Chondrocyte (in vitro differentiated cells): ENCODE measurements around the gene TRIM72. TPM values are rescaled to one million over a fixed set of nuclear protein-coding genes. Genes with fewer than 3 reads are reported as not detected.

ENCODE experiments used
- DNase-seq: peaks from one replicate; pipeline ENCODE4 v3.0.0; 2021; ENCODE audit warnings: mixed read lengths, low spot score
- H3K27ac Mint-ChIP-seq: one replicate; pipeline ENCODE4 v1.8.0; 2021; ENCODE audit warnings: mild to moderate bottlenecking, moderate library complexity, mixed read lengths; ENCODE audit not compliant: unreplicated experiment
- H3K27me3 Mint-ChIP-seq: 2 replicates; pipeline ENCODE4 v1.8.0; 2021; ENCODE audit warnings: low read depth, mixed read lengths
- H3K36me3 Mint-ChIP-seq: 2 replicates; pipeline ENCODE4 v1.8.0; 2021; ENCODE audit warnings: low read depth, mixed read lengths
- H3K4me1 Mint-ChIP-seq: 2 replicates; pipeline ENCODE4 v1.8.0; 2021; ENCODE audit warnings: low read depth, mild to moderate bottlenecking, mixed read lengths
- H3K4me3 Mint-ChIP-seq: one replicate; pipeline ENCODE4 v1.8.0; 2021; ENCODE audit warnings: mild to moderate bottlenecking, moderate library complexity, mixed read lengths; ENCODE audit not compliant: unreplicated experiment
- H3K9me3 Mint-ChIP-seq: 2 replicates; pipeline ENCODE4 v1.8.0; 2021; ENCODE audit warnings: low read depth, mixed read lengths
- CTCF ChIP-seq: fragments of 200-600 bp; sonication (generic); IDR thresholded peaks from 2 replicates; pipeline ENCODE4 v1.5.0; 2021; ENCODE audit warnings: antibody characterized with exemption, mild to moderate bottlenecking, moderate library complexity
- total RNA-seq: library from RNA; stranded (reverse); gene quantifications from 3 replicates; pipeline ENCODE4 v1.2.1, GENCODE V29; 2021

TRIM72 gene
- total RNA-seq, 1 donor from 2014 or later = not detected

DNA sequence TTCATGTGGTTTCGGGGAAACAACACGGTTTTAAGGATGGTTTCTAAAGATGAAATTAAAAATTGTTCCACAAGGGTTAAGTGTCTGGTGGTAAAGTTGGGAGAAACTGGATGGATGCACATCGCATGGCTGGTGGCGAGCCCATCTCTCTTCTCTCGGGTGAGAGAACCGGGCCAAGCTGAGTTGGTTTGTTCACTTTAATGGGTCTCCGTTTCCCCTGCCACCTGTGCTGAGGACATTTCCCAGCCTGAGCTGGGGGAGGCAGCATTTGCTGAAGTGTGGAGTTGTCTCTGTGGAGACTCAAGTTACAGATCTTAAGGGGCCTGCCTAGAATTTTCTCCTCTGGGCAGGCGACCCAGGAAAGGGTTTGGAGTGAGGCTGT, 26.1 kb upstream of the TRIM72 start:
- no peak for TF ChIP-seq CTCF
- Mint-ChIP-seq H3K9me3 (no peaks in the 10 kb centered on the region), H3K4me3 (no peak overlapping the region), H3K27ac (no peak overlapping the region), H3K27me3 (no peaks in the 10 kb centered on the region), H3K4me1 (peaks cover 28% of the 10 kb centered on the region), H3K36me3 (peaks cover 84% of the 10 kb centered on the region)
- peak; percentile 43 for DNase-seq

DNA sequence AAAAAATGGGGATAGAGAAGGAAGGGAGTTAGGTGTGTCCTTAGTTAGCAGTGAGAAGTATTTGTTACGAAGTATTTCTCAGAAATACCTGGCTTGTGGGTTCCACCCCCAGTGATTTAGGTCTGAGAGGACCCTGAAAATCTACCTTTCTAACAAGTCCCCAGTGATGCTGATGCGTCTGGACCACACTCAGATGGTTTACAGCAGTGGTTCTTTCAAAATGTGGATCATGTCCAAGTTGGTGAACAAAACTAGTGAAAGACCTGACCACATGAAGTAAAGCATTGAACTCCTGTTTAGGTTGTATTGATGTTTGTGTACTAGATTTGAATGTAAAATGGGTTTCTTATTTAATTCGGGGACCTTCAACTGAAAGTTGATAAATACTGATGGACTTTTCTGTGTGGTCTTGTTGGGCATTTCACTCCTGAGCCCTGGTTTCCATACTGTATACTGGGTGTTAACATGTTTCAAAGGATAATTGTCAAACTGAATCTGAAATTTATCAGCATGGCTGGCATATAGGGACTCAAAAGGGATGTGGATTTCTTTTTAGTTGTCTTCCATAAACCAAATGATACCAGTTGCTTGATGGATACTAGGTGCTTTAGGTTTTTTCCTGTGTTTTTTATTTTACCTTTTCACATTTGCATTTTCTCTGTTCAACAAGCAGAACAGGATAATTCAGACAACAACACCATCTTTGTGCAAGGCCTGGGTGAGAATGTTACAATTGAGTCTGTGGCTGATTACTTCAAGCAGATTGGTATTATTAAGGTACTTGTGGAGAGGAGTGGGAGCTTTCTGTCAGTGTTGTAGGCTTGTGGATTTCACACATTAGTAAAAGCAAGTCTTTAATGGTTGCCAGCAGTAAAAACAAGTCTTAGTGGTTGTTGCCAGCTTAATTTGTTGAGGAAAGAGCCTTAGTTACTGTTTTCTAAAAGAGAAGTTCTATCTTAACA, 25.2 kb upstream of the TRIM72 start:
- peaks cover 85% of the 10 kb centered on the region for H3K36me3 Mint-ChIP-seq
- peaks cover 23% of the 10 kb centered on the region for H3K4me1 Mint-ChIP-seq
- no peaks in the 10 kb centered on the region for H3K27me3 Mint-ChIP-seq
- peak overlapping the region; percentile 55 for H3K27ac Mint-ChIP-seq
- no peak overlapping the region for H3K4me3 Mint-ChIP-seq
- DNase-seq = no peak
- no peaks in the 10 kb centered on the region for H3K9me3 Mint-ChIP-seq
- no peak for TF ChIP-seq CTCF

GRCh38 chr16:31189412-31189778, 24.5 kb upstream of the TRIM72 start:
- no peak for TF ChIP-seq CTCF
- Mint-ChIP-seq H3K27ac (peak overlapping the region; percentile 55), H3K4me3 (no peak overlapping the region)

DNA sequence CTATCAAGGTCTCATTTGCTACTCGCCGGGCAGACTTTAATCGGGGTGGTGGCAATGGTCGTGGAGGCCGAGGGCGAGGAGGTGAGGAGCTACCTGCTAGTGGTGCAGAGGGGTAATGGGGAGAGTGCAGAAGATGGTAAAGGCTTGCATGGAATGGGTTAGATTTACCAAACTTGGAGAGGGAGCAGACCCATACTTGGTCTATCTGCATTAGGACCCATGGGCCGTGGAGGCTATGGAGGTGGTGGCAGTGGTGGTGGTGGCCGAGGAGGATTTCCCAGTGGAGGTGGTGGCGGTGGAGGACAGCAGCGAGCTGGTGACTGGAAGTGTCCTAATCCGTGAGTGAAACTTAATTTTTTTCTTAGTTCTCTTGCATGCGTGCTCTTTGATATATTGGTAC, 23.9 kb upstream of the TRIM72 start:
- no peak overlapping the region for H3K4me3 Mint-ChIP-seq
- H3K27me3 Mint-ChIP-seq = no peaks in the 10 kb centered on the region
- peaks cover 15% of the 10 kb centered on the region for H3K4me1 Mint-ChIP-seq
- no peaks in the 10 kb centered on the region for H3K9me3 Mint-ChIP-seq
- peaks cover 85% of the 10 kb centered on the region for H3K36me3 Mint-ChIP-seq
- no peak for DNase-seq
- H3K27ac Mint-ChIP-seq = peak overlapping the region; percentile 27
- TF ChIP-seq CTCF = no peak

More at GRCh38 chr16:31189412-31189778, 24.5 kb upstream of the TRIM72 start:
- H3K27me3 Mint-ChIP-seq = no peaks in the 10 kb centered on the region
- DNase-seq = no peak
- peaks cover 18% of the 10 kb centered on the region for H3K4me1 Mint-ChIP-seq
- peaks cover 85% of the 10 kb centered on the region for H3K36me3 Mint-ChIP-seq
- no peaks in the 10 kb centered on the region for H3K9me3 Mint-ChIP-seq

DNA sequence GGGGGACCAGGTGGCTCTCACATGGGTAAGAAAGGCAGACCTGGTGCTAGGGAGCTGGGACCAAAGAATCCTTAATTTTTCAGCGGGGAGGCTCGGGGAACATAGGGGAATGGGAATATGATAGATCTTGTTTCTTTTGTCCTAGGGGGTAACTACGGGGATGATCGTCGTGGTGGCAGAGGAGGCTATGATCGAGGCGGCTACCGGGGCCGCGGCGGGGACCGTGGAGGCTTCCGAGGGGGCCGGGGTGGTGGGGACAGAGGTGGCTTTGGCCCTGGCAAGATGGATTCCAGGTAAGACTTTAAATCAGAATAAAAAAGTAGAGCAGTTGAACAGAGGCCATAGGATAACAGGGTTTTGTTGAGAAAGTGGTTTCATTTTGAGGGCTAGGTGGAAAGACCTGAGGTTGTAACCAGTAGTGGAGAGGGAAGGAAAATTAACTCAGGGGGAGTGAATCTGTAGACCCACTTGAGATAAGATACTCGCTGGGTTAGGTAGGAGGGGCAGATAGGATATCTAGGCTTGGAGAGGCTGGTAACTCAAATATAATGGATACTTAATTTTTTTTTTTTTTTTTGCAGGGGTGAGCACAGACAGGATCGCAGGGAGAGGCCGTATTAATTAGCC, 23.0 kb upstream of the TRIM72 start:
- no peak for TF ChIP-seq CTCF
- Mint-ChIP-seq H3K9me3 (no peaks in the 10 kb centered on the region), H3K4me1 (peaks cover 9% of the 10 kb centered on the region), H3K27ac (no peak overlapping the region), H3K4me3 (no peak overlapping the region), H3K27me3 (no peaks in the 10 kb centered on the region), H3K36me3 (peaks cover 80% of the 10 kb centered on the region)
- DNase-seq = no peak
